Bronchial epithelial cell (primary cell): ENCODE results near the gene MALRD1. TPM values are rescaled to one million over a fixed set of nuclear protein-coding genes. Genes with fewer than 3 reads are reported as not detected.

ENCODE experiments used
- DNase-seq: peaks from one replicate; pipeline ENCODE4 v3.0.0-alpha.2; 2010; ENCODE audit warnings: low read depth
- FAIRE-seq: peaks from 2 replicates; lab custom pipeline; 2011; peaks lifted over from hg19 to GRCh38; lab: Jason Lieb, UNC
- H3K27me3 ChIP-seq: 2 replicates; pipeline ENCODE4 v1.5.1; 2011; ENCODE audit warnings: low read length; ENCODE audit not compliant: control insufficient read depth, insufficient read depth
- H3K36me3 ChIP-seq: 2 replicates; pipeline ENCODE4 v1.5.1; 2011; ENCODE audit warnings: low read length; ENCODE audit not compliant: control insufficient read depth, insufficient read depth
- H3K4me3 ChIP-seq: 2 replicates; pipeline ENCODE4 v1.5.1; 2011; ENCODE audit warnings: mild to moderate bottlenecking, low read depth, low read length, control low read depth
- CTCF ChIP-seq: IDR thresholded peaks from 2 replicates; pipeline ENCODE4 v1.5.1; 2011; ENCODE audit warnings: mild to moderate bottlenecking, moderate library complexity, low read length, control low read depth, inconsistent platforms; ENCODE audit not compliant: insufficient read depth, severe bottlenecking
- total RNA-seq: library from RNA; depleted of rRNA; stranded (reverse); fragments of >200 nt; gene quantifications from 2 replicates; pipeline ENCODE4 v1.2.1, GENCODE V29; 2014

MALRD1 gene
- total RNA-seq, 1 donor from 2014 or later = not detected

DNA sequence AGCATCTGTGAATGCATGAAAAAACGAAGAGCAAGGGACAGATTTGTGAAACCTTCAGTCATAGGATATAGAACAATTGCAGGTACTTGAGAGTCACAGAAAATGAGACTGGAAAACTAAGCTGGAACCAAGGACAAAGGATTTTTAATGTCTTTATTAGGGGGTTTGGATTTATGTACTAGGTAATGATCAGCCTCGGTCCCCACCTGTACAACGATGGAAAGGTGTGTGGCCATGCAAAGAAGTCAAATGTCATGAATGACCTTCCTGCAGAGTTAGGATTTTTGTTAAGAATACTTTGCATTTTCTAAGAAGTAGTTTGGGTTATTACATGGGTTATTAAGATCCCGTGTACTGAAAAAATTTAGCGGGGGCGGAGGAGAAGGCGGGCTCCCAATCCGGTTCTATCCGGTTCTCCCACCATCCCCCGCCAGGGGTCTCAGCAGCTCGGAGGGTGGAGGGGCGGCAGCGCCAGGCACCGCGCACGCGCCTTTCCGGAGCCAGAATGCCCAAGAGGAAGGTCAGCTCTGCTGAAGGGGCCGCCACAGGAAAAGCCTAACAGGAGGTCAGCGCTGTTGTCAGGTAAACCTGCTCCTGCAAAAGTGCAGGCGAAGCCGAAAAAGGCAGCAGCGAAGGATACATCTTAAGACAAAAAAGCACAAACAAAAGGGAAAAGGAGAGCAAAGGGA, 440.1 kb downstream of the MALRD1 start:
- Histone ChIP-seq H3K4me3 (no peak overlapping the region), H3K36me3 (no peaks in the 10 kb centered on the region), H3K27me3 (no peaks in the 10 kb centered on the region)
- FAIRE-seq (no peak), DNase-seq (no peak)
- TF ChIP-seq CTCF = no peak

DNA sequence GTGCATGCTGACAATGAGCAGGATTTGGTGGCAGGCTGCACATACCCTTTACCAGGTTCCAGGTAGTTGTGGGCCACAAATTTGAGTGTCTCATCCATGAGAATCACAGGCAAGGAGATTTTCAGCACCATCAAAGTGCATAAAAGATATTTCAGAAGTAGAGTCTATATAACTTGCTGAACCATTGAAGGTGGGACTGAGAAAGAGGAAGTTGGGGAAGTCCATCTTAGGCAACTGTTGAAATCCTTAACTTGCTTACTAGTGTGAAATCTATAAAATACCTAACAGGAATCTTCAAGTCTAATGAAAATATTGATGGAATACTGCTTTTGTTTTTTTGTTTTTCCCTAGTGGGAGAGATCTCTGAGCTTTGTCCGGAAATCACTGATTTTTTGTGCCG, 442.6 kb downstream of the MALRD1 start:
- Histone ChIP-seq H3K36me3 (no peaks in the 10 kb centered on the region), H3K27me3 (no peaks in the 10 kb centered on the region), H3K4me3 (no peak overlapping the region)
- no peak for DNase-seq
- no peak for FAIRE-seq
- TF ChIP-seq CTCF = no peak

- Histone ChIP-seq H3K27me3 (no peaks in the 10 kb centered on the region), H3K4me3 (no peak overlapping the region), H3K36me3 (no peaks in the 10 kb centered on the region)
- DNase-seq = no peak
- no peak for FAIRE-seq
- TF ChIP-seq CTCF = no peak
These were observed 445.3 kb downstream of the MALRD1 start for GRCh38 chr10:19493917-19494316.

GRCh38 chr10:19497026-19497425, 448.4 kb downstream of the MALRD1 start:
- Histone ChIP-seq H3K36me3 (no peaks in the 10 kb centered on the region), H3K27me3 (no peaks in the 10 kb centered on the region), H3K4me3 (no peak overlapping the region)
- FAIRE-seq (no peak), DNase-seq (no peak)
- no peak for TF ChIP-seq CTCF

GRCh38 chr10:19498393-19499290, 450.0 kb downstream of the MALRD1 start:
- Histone ChIP-seq H3K4me3 (no peak overlapping the region), H3K36me3 (no peaks in the 10 kb centered on the region), H3K27me3 (no peaks in the 10 kb centered on the region)
- FAIRE-seq (no peak), DNase-seq (peak; percentile 8)
- no peak for TF ChIP-seq CTCF
